ENCODE measurements around the gene DNASE1L2. TPM values are rescaled to one million over a fixed set of nuclear protein-coding genes. Genes with fewer than 3 reads are reported as not detected.

Gene DNASE1L2
- total and polyA plus RNA-seq, 10 of the 15 experiments (the other 5 are each of a cell fraction or from before 2014, with no cell fraction given): 0.06 to 1.5 (median 0.29) TPM

- TF ChIP-seq BCL3 (IDR thresholded peaks at IDR 0.05; ENCODE audit: borderline replicate concordance, insufficient read depth, low read depth, low read length, poor library complexity, severe bottlenecking) (no peak), NFYB (IDR thresholded peaks at IDR 0.05; ENCODE audit: insufficient read depth, low read depth, low read length) (no peak), SUPT20H (IDR thresholded peaks at IDR 0.05; ENCODE audit: borderline replicate concordance, control insufficient read depth, low read depth, low read length) (no peak), ZNF384 (IDR thresholded peaks at IDR 0.05; ENCODE audit: borderline replicate concordance, low read depth, low read length) (no peak), REST (IDR thresholded peaks at IDR 0.05; ENCODE audit: low read depth, low read length) (no peak), E2F8 (IDR thresholded peaks at IDR 0.05; ENCODE audit: low read depth, partially characterized antibody) (no peak), IRF5 (IDR thresholded peaks at IDR 0.05; ENCODE audit: borderline replicate concordance) (no peak), NKRF (conservative IDR thresholded peaks at IDR 0.05) (no peak)
These were observed 9.3 kb upstream of the DNASE1L2 start (continued) for GRCh38 chr16:2226918-2227317.

Data from GM12878 (cell line).